Measurements from ENCODE around the gene ARHGAP40.
"Not testable (repeated sequence)": the region's sequence is repeated elsewhere in the genome, so short reads cannot be mapped to it uniquely, and the experiment has no call there.

Gene ARHGAP40

DNA sequence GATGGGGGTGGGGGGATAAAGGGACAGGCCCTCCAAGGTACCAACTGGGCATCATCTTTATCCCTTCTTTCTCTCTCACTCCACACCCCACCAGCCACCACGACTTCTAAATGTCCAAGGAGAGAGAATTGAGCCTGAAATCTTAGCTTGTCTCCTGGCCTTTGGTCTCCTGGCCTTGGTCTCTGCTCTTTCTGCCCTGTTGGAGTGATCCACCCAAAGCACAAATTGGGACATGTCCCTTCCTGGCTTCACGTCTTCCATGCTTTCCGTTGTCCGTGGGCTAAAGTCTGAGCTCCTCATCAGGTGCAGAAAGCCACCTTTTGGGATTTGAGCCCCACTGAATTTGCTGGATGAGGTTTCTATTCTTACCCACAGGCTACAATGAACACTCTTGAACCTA, 12.3 kb upstream of the ARHGAP40 start:
- no peak for DNase-seq

DNA sequence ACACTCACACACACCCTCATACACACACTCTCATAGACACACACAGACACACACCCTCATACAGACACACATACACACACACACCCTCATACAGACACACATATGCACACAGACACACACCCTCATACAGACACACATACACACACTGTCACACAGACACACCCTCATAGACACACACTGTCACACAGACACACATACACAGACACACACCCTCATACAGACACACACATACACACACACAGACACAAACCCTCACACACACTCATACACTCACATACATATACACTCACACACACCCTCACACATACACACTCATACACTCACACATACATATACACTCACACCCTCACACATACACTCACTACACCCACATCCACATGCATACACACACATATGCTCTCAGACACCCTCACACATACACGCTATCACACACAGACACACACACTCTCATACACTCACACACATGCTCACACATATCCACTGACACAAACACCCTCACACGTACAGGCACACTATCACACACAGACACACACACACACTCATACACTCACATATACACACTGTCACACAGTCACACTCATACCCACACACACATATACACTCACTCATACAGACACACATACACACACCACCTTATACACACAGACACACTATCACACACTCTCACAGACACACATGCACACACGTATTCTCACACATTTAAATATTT, 11.5 kb upstream of the ARHGAP40 start:
- DNase-seq: no peak

DNA sequence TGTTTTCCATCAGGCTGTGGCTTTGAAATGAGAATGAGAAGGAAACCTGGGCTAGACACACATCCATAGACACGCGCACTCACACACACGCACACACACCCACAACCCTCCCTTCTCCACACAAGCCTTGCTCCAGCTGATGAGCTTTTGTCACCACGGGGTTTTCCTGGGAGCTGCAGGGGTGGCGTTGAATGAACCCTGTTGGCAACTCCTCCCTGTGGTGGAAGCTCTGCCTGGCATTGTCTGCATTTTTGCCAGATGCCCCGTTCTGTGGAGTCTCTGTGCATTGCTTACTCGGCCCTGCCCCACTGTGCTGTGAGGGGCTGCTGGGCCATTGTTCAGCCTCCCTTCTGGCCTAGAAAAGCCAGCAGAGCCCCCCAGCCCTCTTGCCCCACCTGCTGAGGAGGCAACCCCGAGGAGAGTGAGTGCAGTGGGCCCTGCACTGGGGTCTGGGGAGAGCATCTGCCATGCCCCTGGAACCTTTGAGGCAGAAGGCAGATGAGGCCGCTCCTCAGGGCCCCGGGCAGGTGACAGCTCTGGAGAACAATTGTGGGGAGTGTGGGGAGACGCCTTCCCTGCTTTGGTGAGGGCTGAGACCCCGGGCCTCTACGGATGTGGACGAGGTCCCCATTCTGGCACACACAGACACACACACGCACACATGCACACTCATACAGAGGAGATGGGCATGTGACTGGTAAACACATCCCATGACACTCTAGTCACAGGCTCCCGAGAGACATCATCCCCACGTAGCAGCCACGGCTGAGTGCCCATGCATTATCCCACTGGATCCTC, 10.7 kb upstream of the ARHGAP40 start:
- DNase-seq: no peak

DNA sequence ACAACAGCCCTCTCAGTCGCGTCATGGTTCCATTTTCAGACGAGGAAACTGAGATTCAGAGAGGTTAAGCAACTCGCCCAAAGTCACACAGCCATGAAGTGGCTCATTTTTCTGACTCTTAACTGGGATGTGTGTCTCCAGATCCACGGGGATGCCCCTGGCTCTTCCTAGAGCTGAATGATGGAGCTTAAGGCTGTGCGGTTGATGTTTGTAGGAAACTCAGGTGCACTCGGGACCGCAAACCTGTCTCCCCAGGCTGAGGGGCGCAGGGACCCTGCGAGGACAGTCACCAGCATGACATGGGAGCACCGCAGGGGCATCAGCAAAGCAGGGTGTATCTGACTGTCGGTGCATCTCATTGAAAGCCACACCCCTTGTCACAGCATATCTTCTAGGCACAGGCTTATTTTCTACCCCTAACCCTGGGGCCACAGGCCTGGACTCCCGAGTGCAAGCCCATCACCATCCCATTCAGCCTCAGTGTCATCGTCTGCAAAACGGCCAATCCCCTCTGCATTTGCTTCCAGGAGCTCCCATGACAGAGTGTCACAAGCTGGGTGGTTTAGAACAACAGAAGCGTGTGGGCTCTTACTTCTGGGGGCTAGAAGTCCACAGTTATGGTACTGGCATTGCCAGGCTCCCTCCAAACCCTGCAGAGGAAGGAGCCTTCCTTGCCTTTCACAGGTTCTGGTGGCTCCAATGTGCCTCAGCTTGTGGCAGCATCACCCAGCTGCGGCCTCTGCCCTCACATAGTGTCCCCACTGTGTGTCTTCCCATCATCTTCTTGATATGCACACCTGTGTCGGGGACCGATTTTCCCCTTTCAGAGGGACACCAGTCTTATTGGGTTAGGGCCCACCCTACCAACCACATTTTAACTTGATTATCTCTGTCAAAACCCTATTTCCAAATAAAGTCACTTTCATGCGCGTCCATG, 9.9 kb upstream of the ARHGAP40 start:
- DNase-seq: no peak

DNA sequence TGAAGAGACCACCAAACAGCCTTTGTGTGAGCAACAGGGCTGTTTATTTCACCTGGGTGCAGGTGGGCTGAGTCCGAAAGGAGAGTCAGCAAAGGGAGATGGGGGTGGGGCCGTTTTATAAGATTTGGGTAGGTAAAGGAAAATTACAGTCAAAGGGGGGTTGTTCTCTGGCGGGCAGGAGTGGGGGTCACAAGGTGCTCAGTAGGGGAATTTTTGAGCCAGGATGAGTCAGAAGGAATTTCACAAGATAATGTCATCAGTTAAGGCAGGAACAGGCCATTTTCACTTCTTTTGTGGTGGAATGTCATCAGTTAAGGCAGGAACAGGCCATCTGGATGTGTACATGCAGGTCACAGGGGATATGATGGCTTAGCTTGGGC, 9.2 kb upstream of the ARHGAP40 start:
- not testable (repeated sequence) for DNase-seq

DNA sequence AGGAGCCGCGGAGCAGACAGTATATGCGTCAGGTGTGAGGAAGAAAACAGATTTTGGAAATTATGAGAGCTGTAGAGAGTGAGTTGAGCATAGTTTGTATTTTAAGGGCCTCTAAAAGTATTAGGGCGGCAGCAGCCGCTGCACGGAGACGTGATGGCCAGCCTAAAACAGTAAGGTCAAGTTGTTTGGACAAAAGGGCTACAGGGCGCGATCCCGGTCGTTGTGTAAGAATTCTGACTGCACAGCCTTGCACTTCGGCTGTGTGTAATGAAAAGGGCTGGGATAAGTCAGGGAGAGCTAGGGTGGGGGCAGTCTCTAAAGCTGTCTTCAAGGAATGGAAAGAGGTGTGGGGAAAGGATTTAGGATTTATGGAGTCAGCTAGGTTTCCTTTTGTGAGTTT, 7.3 kb upstream of the ARHGAP40 start:
- DNase-seq: not testable (repeated sequence)

DNA sequence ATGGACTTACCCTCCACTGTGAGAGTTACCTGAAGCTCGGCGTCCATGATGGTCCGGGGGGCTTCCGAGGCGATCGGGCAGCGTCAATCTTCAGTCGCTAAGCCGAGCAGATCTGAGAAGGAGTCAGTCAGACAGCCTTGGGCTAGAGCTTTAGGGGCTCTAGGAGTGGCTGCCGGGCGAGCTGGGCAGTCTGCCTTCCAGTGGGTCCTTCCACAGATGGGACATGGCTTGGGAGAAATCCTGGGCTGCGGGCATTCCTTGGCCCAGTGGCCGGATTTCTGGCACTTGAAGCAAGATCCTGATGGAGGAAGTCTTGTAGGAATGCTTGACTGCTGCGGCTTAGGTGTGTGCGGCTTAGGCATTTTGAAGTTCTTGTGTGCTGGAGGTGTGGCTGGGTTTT, 5.7 kb upstream of the ARHGAP40 start:
- not testable (repeated sequence) for DNase-seq

DNA sequence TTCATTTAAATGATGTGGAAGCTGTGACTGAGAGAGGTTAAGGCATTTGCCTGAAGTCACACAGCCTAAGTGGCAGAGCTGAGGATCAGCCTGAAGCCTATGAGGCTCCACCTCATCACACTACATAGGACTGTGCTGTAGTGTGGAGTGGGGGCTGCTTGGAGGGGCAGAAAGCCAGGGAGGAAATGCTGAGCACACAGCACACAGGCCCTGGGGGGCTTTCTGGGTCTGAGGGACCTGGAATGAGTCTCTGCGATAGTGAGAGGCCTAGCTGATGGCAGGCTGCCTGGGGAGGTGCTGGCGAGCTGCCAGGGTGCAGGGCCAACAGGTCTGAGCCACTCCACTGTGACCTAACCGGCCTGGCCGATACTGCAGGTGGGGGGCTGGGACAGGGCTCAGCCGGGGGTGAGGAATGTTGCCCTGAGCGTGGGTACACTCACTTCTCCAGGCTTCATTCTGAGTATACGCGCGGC, 2.2 kb upstream of the ARHGAP40 start:
- DNase-seq: no peak

DNA sequence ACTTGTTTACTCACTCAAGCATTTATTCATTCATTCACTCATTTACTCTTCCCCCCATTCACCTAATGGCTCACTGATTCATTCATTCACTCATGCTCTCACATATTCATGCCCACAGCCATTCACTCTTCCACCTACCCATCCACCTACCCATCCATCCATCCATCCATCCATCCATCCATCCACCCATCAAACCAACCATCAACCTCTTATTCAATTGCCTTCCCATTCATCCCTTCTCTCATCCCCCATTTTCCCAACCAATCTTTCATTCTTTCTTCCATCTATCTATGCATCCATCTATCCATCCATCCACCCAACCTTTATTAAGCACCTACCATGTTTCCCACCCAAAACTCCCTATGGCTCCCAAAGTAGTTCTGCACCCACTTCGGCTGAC, 1.6 kb upstream of the ARHGAP40 start:
- DNase-seq: no peak

DNA sequence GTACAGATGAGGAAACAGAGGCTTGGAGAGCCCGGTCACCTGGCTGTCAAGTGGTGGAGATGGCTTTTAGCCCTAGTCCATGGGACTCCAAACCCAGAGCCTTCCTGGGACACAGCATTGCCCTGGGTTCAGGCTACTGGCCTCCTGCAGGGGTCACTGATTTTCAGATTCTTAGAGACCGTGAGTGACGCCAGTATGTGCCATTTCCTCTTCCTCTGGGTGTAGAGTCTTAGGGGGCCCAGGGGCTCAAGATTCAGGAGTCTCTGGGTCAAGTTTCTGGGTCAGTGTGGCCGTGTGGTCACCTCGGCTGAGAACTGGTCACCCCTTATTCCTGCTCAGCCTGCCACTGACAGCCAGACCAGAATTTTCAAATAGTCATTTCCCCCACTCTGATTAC, 574 bp downstream of the ARHGAP40 start:
- no peak for DNase-seq

DNA sequence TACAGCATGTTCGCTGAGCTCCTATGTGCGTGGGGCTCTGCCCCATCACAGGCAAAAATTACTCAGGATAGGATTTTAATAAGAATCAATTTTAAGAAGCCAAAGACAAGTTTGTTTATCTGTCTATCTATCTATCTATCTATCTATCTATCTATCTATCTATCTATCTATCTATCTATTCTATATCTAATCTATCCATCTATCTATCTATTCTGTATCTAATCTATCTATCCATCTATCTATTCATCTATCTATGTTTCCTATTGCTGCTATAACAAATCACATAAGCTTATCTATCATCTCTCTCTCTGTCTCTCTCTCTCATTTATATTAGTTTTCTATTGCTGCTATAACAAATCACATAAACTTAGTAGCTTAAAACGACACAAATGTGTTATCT, 1.7 kb downstream of the ARHGAP40 start:
- no peak for DNase-seq

DNA sequence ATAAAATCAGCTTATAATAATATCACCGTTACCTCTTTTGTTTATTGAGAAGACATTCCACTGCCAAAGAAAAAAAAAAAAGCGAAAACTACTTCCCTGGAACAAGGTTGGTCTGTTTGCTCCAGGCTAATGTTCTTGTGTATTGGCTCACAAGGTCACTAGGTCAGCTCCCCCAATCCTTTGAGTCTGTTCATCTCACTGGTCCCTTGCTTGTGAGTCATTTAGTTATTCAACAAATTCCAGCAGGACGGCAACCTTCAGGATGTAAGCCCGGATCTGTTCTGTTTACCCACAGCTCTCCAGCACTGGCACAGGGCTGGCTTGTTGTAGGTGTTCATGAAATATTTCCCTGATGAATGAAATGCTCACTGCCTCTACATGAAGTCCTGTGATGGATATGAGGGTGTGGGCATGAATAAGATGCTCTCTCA, 3.3 kb downstream of the ARHGAP40 start:
- no peak for DNase-seq

DNA sequence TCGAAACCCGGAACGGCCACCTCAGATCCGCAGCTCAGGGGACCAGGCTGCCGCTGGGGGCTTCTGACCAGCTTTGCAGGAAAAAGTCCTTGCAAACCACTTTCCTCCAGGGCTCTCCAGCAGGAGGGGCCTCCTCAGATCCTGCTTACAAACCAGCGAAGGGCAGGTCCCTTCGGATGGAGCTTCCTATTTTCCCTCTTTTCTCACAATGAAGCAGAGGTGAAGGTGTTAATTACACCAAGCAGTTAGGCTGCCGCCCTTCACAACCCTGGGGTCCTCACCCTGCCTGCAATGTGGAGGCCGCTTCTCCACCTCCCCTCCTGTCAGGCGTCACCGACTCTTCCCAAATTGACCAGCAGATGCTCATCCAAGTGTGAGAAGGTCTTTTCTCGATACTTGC, 5.7 kb downstream of the ARHGAP40 start:
- DNase-seq: no peak

DNA sequence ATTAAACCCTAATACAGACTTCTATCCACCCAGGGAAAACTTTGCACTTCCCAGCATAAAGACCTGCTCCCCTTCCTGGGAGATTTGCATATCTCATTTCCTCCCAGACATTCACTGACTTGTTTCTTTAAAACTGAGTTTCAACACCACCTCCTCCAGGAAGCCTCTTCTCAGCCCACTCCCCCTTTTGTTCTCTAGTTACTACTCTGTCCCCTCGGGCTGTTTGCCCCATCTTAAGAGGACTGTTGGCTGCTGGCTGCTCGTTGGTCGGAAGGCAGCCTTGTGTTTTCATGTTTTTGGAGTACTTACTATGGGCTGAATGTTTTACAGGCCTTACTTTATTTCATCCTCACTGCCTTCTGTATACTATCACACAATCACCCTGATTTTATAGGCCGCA, 6.6 kb downstream of the ARHGAP40 start:
- no peak for DNase-seq

DNA sequence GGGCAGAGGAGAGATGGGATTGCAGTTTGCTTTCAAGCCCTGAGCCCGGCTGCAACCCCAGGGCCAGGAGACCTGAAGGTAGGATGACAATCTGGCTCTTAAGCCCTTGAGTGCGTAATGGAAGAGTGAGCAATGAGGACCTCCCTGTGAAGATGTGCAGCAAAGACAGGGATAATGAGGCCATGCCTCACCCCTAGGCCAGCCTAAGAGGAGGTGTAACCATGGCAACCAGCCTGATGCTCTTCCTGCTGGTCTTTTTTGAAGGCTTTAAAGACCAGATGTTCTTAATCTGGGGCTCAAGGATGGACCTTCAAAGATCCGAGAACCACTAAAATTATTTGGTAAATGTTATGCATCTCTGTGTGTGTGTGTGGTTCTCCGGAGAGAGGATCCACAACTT, 8.2 kb downstream of the ARHGAP40 start:
- no peak for DNase-seq

DNA sequence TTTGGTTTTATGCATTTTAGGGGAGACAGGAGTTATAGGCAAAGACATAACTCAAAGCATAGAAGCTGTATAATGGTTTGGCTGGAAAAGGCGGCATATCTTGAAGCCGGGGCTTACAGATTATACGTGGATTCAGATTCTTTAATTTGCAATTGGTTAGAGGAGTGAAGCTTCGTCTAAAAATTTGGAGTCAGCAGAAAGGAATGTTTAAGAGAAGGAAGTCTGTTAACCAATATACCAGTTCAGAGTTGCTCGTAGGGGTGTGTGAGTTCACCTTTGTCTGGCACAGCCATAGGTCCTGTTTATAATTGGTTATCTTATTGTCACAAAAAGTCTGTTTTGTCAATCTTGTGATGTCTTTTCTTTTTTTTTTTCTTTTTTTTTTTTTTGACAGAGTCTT, 8.9 kb downstream of the ARHGAP40 start:
- no peak for DNase-seq

DNA sequence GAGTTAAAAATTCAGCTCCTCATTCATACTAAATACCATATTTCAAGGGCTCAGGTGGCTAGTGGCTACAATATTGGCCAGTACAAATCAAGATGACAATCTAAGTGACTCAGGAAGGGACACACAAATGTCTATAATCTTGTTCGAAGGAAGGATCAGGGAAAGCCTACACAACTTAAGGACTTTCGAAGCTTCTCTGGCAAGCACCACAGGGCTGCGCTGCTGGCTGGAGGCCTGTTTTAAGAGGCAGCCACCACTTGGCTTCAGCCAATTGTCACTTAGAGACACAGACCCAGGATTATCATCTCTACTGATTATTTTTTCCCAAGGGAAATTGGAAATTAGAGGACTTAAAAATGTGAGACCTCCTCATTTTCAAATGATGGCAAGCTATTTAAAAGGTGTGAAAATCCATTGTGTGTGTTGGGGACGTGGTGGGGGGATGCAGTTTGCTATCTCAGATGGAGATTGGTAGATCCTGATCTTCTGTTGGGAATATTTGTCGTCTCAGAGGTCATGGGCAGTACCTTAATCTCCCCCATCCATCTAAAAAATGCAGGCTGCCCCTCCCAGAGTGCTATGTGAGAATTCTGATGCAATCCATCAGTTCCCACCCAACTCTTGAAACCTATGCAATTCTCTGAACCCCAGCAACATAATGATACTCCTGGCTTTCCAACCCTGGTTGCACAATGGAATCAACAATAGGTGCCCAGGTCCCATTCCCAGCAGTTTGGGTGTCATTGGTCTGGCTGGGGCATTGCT, 11.3 kb downstream of the ARHGAP40 start:
- DNase-seq: no peak

DNA sequence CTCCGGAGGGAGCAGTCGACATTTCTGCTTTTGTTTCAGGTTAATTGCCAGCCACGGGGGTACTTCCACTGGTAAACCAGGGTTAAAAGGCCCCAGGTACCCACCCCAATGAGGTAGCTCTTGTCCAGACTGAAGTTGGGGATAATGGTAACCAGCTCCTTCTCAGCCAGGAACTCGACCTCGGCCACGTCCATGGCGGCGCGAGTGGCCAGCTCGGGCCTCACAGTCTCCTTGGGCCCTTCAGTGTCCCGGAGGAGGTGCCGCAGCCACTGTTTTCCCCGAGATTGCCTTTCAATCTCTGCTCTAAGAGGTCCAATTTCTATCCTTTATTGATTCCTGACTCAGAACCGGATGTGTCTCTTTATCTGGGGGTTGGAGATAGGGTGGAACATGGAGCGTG, 13.7 kb downstream of the ARHGAP40 start:
- no peak for DNase-seq

DNA sequence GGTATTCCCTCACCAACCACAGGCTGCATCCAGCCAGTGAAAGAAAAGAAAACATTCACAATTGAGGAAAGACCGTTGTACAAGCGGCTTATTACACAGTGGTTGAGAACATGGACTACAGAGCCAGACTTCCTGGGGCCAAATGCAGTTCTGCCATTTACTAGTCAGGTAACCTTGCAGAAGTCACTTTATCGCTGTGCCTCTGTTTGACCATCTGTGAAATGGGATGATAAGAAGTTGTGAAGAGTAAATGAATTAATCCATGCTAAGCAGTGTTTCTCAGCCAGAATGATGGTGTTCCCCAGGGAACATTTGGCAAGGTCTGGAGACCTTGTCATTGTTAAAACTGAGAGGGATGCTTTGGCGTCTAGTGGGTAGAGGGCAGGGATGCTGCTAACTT, 14.8 kb downstream of the ARHGAP40 start:
- DNase-seq: no peak

DNA sequence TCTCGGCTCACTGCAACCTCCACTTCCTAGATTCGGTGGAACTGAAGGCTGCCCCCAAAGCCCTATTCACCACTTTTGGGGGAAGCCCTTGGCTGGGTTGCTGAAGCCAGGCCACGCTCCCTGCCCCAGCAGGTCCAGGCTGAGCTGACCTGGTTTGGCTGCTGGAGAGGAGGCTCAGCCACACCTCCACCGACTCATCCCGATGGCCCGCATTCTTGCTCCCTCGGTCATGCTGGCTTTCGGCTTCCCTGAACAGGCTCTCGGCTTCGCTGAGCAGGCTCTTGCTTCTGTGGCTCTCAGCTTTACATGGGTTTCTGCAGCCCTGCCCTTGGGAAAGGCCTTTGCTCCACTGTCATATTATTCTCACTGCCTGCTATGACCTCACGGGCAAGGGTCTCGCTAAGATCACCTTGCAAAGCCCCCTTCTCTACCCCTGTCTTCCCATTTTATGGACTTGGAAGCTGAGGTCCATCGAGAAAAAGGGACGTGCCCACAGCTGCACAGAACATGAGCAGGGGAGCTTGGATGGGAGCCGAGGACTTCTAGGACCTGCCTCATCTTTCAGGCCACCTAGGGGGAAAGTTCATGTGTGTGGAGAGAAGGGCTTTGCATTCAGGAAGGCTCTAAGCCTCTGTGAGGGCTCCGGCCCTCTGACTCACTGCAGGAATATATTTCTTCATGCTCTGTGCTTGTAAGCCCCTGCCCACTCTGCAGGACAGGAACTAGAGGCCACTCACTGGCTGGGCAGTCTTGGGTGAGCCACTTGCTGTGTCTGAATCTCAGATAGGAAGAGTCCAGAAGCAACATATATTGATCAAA, 15.6 kb downstream of the ARHGAP40 start:
- DNase-seq: no peak

DNA sequence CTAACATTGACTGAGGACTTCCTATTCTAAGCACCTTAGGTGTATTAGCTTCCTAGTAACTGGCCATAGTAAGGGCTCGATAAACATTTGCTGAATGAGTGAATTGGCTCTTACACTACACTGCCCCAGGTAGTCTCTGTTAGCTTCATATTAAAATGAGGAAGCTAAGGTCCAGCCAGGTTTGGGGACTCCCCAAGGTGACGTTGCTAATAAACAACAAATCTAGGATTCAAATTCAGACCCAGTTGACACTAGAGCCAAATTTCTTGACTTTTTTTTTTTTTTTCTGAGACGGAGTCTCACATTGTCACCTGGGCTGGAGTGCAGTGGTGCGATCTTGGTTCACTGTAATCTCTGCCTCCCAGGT, 16.2 kb downstream of the ARHGAP40 start:
- DNase-seq: no peak

DNA sequence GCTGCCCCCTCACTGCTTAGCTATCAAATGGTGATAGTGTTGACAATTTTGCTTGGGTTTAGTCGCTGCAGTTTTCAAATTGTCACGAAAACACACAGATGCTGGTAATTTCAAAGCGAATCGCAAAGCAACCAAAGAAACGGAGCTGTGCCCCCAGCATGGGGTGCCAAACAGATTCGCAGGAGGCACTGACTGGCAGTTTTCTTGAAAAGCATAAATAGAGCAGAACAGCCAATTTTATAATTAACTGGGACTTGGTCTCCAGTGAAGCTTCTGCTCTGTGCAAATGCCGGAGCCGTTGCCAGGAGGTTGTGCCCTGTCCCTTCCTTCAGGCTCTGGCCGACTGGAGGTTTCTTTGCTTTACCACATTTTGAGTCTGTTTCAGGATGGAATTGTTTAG, 18.8 kb downstream of the ARHGAP40 start:
- no peak for DNase-seq
